Measurements from ENCODE around the gene COX18. TPM values are rescaled to one million over a fixed set of nuclear protein-coding genes. Genes with fewer than 3 reads are reported as not detected.

Gene COX18
- total RNA-seq, 1 donor from 2014 or later: 10.8 TPM

DNA sequence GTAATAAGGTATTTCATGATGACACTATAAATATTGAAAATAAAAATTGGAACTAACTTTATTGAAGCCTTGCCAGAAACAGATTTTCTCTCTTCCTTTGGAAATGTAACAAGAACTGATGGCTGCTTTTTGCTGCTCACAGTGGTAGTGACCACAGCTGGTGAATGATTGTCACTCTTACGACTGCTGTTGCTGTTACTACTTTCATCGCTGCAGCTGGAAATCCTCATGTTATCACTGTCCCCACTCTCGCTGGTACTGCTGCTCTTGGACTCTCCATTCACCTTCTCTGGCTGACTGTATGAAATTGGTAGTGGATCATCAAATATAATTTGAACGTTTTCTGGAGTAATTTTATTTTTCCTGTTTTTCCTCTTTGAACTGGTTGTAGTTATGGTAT, 28.5 kb upstream of the COX18 start:
- H3K27me3 ChIP-seq (ENCODE audit: insufficient read depth, low read length): no peaks in the 10 kb centered on the region
- no peaks in the 10 kb centered on the region for H3K9me3 ChIP-seq (ENCODE audit: insufficient read depth, low read depth, low read length)
- H2AFZ ChIP-seq (ENCODE audit: low read depth, low read length): no peak overlapping the region
- Mint-ChIP-seq H3K36me3 (ENCODE audit: low read depth, unreplicated experiment) (peaks cover 2% of the 10 kb centered on the region), H3K27me3 (ENCODE audit: low read depth, unreplicated experiment) (no peaks in the 10 kb centered on the region), H3K27ac (ENCODE audit: unreplicated experiment) (no peak overlapping the region), H3K4me1 (ENCODE audit: low read depth, unreplicated experiment) (peaks cover 4% of the 10 kb centered on the region), H3K4me3 (ENCODE audit: unreplicated experiment) (no peak overlapping the region), H3K9me3 (ENCODE audit: unreplicated experiment) (no peaks in the 10 kb centered on the region)
- peaks cover 39% of the 10 kb centered on the region for H3K36me3 ChIP-seq (ENCODE audit: insufficient read depth, low read length)
- no peaks in the 10 kb centered on the region for H3K79me2 ChIP-seq (ENCODE audit: insufficient read depth, low read length)
- DNase-seq (ENCODE audit: low read depth) (no peak), FAIRE-seq (no peak)
- H3K4me3 ChIP-seq (ENCODE audit: insufficient read depth, low read depth, low read length): no peak overlapping the region
- H4K20me1 ChIP-seq (ENCODE audit: insufficient read depth, low read length): peaks cover 7% of the 10 kb centered on the region
- H3K4me1 ChIP-seq (ENCODE audit: insufficient read depth, low read length): no peaks in the 10 kb centered on the region
- no peak overlapping the region for H3K9ac ChIP-seq (ENCODE audit: low read length)
- H3K4me2 ChIP-seq (ENCODE audit: low read length): no peak overlapping the region
- no peak overlapping the region for H3K27ac ChIP-seq (ENCODE audit: low read depth, low read length)
- no peak for TF ChIP-seq CTCF (IDR thresholded peaks at IDR 0.05; ENCODE audit: insufficient read depth, low read depth, low read length)
- no peak for TF ChIP-seq EZH2 (IDR thresholded peaks at IDR 0.05; ENCODE audit: insufficient read depth, low read length)

DNA sequence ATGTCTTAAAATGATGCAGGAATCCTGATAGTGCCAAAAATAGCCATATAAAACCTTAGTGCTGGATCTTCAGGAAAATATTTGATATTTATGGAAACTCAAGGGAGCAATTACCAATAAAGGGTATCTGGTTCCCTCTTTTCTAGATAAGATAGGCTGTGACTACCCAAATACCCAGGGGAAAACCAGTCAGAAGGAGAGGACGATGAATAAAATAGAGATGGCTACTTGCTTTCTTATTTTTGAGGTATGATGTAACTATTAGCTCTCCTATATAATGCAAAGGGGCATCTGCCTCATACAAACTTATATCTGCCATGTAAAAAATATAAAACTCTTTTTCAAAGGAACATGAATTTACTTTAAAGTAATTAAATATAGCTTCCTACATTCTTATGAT, 23.4 kb upstream of the COX18 start:
- no peaks in the 10 kb centered on the region for H3K9me3 Mint-ChIP-seq (ENCODE audit: unreplicated experiment)
- Histone ChIP-seq H2AFZ (ENCODE audit: low read depth, low read length) (no peak overlapping the region), H3K9me3 (ENCODE audit: insufficient read depth, low read depth, low read length) (no peaks in the 10 kb centered on the region), H3K4me2 (ENCODE audit: low read length) (no peak overlapping the region), H3K36me3 (ENCODE audit: insufficient read depth, low read length) (peaks cover 34% of the 10 kb centered on the region), H3K4me3 (ENCODE audit: insufficient read depth, low read depth, low read length) (no peak overlapping the region), H3K9ac (ENCODE audit: low read length) (no peak overlapping the region), H3K27ac (ENCODE audit: low read depth, low read length) (no peak overlapping the region), H3K27me3 (ENCODE audit: insufficient read depth, low read length) (no peaks in the 10 kb centered on the region), H3K79me2 (ENCODE audit: insufficient read depth, low read length) (peaks cover 30% of the 10 kb centered on the region), H4K20me1 (ENCODE audit: insufficient read depth, low read length) (peaks cover 18% of the 10 kb centered on the region), H3K4me1 (ENCODE audit: insufficient read depth, low read length) (no peaks in the 10 kb centered on the region)
- H3K27me3 Mint-ChIP-seq (ENCODE audit: low read depth, unreplicated experiment): no peaks in the 10 kb centered on the region
- FAIRE-seq (no peak), DNase-seq (ENCODE audit: low read depth) (no peak)
- TF ChIP-seq EZH2 (IDR thresholded peaks at IDR 0.05; ENCODE audit: insufficient read depth, low read length): no peak
- no peak for TF ChIP-seq CTCF (IDR thresholded peaks at IDR 0.05; ENCODE audit: insufficient read depth, low read depth, low read length)
- peaks cover 18% of the 10 kb centered on the region for H3K36me3 Mint-ChIP-seq (ENCODE audit: low read depth, unreplicated experiment)
- H3K27ac Mint-ChIP-seq (ENCODE audit: unreplicated experiment): no peak overlapping the region
- H3K4me3 Mint-ChIP-seq (ENCODE audit: unreplicated experiment): no peak overlapping the region
- no peaks in the 10 kb centered on the region for H3K4me1 Mint-ChIP-seq (ENCODE audit: low read depth, unreplicated experiment)

GRCh38 chr4:73090738-73091137, 21.2 kb upstream of the COX18 start:
- Histone ChIP-seq H3K4me3 (ENCODE audit: insufficient read depth, low read depth, low read length) (no peak overlapping the region), H3K27me3 (ENCODE audit: insufficient read depth, low read length) (no peaks in the 10 kb centered on the region), H3K79me2 (ENCODE audit: insufficient read depth, low read length) (peaks cover 48% of the 10 kb centered on the region), H3K4me1 (ENCODE audit: insufficient read depth, low read length) (no peaks in the 10 kb centered on the region), H2AFZ (ENCODE audit: low read depth, low read length) (no peak overlapping the region), H3K9me3 (ENCODE audit: insufficient read depth, low read depth, low read length) (no peaks in the 10 kb centered on the region), H3K4me2 (ENCODE audit: low read length) (no peak overlapping the region), H3K36me3 (ENCODE audit: insufficient read depth, low read length) (peaks cover 30% of the 10 kb centered on the region), H4K20me1 (ENCODE audit: insufficient read depth, low read length) (peaks cover 27% of the 10 kb centered on the region), H3K9ac (ENCODE audit: low read length) (no peak overlapping the region), H3K27ac (ENCODE audit: low read depth, low read length) (no peak overlapping the region)
- no peak for FAIRE-seq
- DNase-seq (ENCODE audit: low read depth): no peak
- Mint-ChIP-seq H3K4me3 (ENCODE audit: unreplicated experiment) (no peak overlapping the region), H3K36me3 (ENCODE audit: low read depth, unreplicated experiment) (peaks cover 20% of the 10 kb centered on the region), H3K4me1 (ENCODE audit: low read depth, unreplicated experiment) (no peaks in the 10 kb centered on the region), H3K27me3 (ENCODE audit: low read depth, unreplicated experiment) (no peaks in the 10 kb centered on the region), H3K27ac (ENCODE audit: unreplicated experiment) (peak overlapping the region; percentile 73), H3K9me3 (ENCODE audit: unreplicated experiment) (no peaks in the 10 kb centered on the region)
- TF ChIP-seq CTCF (IDR thresholded peaks at IDR 0.05; ENCODE audit: insufficient read depth, low read depth, low read length) (no peak), EZH2 (IDR thresholded peaks at IDR 0.05; ENCODE audit: insufficient read depth, low read length) (no peak)

All from astrocyte (in vitro differentiated cells and primary cell).